TTC549 (cell line): ENCODE measurements around the gene RNF224.

ENCODE experiments used
- FAIRE-seq: peaks from 2 replicates; lab custom pipeline; 2012; peaks lifted over from hg19 to GRCh38; lab: Jason Lieb, UNC

The RNF224 gene

DNA sequence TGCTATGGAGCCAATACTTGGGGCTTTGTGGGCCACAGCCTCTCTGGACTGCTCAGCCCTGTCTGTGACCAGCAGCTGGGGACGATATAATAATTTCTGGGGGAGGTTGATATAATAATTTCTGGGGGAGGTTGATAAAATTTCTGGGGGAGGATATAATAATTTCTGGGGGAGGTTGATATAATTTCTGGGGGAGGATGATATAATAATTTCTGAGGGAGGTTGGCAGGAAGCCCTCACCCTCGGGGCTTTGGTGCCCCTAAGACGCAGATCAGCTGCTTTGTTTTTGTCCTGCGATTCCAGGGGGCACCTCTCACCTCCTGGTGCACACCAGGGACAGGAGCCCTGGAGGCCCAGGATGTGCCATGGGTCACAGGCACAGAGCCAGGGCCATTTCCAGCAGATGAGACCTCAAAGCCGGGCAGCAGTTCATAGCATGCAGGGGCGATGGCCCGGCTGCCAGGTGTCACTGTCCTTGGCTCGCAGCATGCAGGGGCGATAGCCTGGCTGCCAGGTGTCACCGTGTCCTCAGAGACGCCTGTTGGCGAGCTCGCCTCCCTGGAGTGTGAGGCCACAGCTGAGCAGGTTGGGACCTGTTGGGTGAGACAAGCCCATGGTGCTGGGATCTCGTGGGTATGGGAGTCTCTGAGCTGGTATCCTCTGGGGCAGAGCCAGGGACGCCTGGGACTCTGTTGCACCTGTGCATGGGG is 46.5 kb downstream of the RNF224 start:
- FAIRE-seq = no peak

GRCh38 chr9:137275203-137275587 is 47.9 kb downstream of the RNF224 start:
- no peak for FAIRE-seq

- no peak for FAIRE-seq
Observed at GRCh38 chr9:137275588-137276472, 48.5 kb downstream of the RNF224 start.

GRCh38 chr9:137276473-137277328 is 49.4 kb downstream of the RNF224 start:
- no peak for FAIRE-seq

GRCh38 chr9:137277329-137278041 is 50.2 kb downstream of the RNF224 start, which contains the start of gene TOR4A:
Gene TOR4A (plus strand): TSS chr9:137277726. CDS start chr9:137278690, 964 bp downstream.
- FAIRE-seq = no peak

DNA sequence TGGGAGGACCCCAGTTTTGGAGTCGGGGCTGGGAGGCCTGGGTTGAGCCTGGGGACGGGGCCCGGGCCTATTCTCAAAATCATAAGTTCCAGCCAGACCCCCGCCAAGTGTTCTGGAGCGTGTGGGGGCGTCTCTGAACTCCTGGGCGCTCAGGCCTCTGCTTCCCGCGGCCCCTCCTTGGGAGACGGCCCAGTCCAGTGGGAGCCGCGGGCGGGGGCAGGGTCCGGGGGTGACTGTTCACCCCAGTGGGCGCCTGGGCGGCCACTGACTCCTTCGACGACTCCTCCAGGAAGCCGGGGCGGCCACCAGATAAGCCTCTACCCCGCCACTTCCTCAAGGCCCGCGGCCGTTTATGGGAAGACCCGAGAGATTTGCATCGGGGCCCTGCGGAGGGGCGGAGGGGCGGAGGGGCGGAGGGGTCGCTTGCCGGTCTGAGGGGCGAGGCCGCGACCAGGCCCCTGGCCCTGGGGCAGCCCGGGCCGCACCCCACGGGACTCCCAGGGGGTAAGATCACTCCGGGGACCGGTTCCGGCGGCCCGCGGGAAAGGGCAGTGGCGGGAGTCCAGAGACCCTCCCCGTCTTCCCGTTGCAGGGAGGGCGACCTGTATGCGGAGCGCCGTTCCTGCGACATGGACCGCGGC is 50.9 kb downstream of the RNF224 start:
- no peak for FAIRE-seq
